K562 (cell line): Measurements from ENCODE around the gene SDHC. TPM values are rescaled to one million over a fixed set of nuclear protein-coding genes. Genes with fewer than 3 reads are reported as not detected.
A peak's percentile ranks its signal among the peaks of the same experiment; 100 is the strongest.

ENCODE experiments used
- CBX2 ChIP-seq: fragments of 200-600 bp; sonication (generic); IDR thresholded peaks from one replicate; pipeline ENCODE4 v1.6.1; 2012; ENCODE audit warnings: mild to moderate bottlenecking, low read length, inconsistent platforms; ENCODE audit not compliant: insufficient read depth, poor library complexity, severe bottlenecking
- FOXJ2 ChIP-seq: fragments of 200-800 bp; sonication (Bioruptor generic); IDR thresholded peaks from 2 replicates; pipeline ENCODE4 v1.6.1; 2016; ENCODE audit warnings: missing genetic modification characterization, missing compliant biosample characterization
- FUS ChIP-seq: fragments of 200-400 bp; formaldehyde crosslinking; optimal IDR thresholded peaks from 2 replicates; pipeline ENCODE3; 2017; ENCODE audit warnings: low read depth, low read length
- KAT7 ChIP-seq: sonication (generic); formaldehyde crosslinking; IDR thresholded peaks from 2 replicates; pipeline ENCODE4 v1.8.0; 2022; ENCODE audit warnings: missing genetic modification reagents, mild to moderate bottlenecking, borderline replicate concordance
- KHSRP ChIP-seq: fragments of 450-650 bp; IDR thresholded peaks from 2 replicates; pipeline ENCODE4 v1.6.1; 2017
- LEF1 ChIP-seq: fragments of 450-650 bp; IDR thresholded peaks from 2 replicates; pipeline ENCODE4 v1.6.1; 2016; ENCODE audit warnings: mild to moderate bottlenecking
- SOX6 ChIP-seq: fragments of 450-650 bp; IDR thresholded peaks from 2 replicates; pipeline ENCODE4 v1.6.1; 2014; ENCODE audit warnings: mild to moderate bottlenecking
- ZBTB40 ChIP-seq, 2 experiments: fragments of 450-650 bp in 1 of 2; sonication (generic) in 1 of 2; formaldehyde crosslinking in 1 of 2; IDR thresholded peaks; 2 replicates each; pipeline versions ENCODE4 v1.7.1 to v1.9.0; 2016 to 2022; ENCODE audit warnings: inconsistent platforms in 1 of 2, mild to moderate bottlenecking in 1 of 2, missing genetic modification reagents in 1 of 2
- ZNF184 ChIP-seq: sonication (generic); formaldehyde crosslinking; IDR thresholded peaks from 2 replicates; pipeline ENCODE4 v1.5.0; 2020; ENCODE audit warnings: missing genetic modification reagents
- ZNF280A ChIP-seq: fragments of 450-650 bp; IDR thresholded peaks from 2 replicates; pipeline ENCODE4 v1.6.1; 2018; ENCODE audit warnings: mild to moderate bottlenecking, low read depth; ENCODE audit not compliant: partially characterized antibody
- ZNF644 ChIP-seq: fragments of 200-800 bp; sonication (Bioruptor generic); IDR thresholded peaks from 2 replicates; pipeline ENCODE4 v1.6.1; 2016; ENCODE audit warnings: low read depth, missing genetic modification characterization, missing compliant biosample characterization
- ZNF75A ChIP-seq: fragments of 450-650 bp; formaldehyde crosslinking; IDR thresholded peaks from 2 replicates; pipeline ENCODE4 v1.4.0; 2020; ENCODE audit warnings: mild to moderate bottlenecking
- polyA plus RNA-seq, 8 experiments: library from polyadenylated mRNA; depleted of rRNA in 4 of 8; stranded (reverse) in 5 of 8; unstranded in 3 of 8; fragments of >200 nt; fragmentation: Nextera tagmentation in 2 of 8; fragmentation: Illumina TruSeq in 1 of 8; extraction: Ambion mirVana in 2 of 8; extraction: Trizol in 1 of 8; gene quantifications; 2 replicates each; pipeline versions ENCODE4 v1.2.1 to v1.2.3, GENCODE V29; 2011 to 2014; ENCODE audit warnings: inconsistent platforms in 1 of 8, missing spikeins in 1 of 8
- total RNA-seq, 7 experiments: library from RNA; depleted of rRNA in 6 of 7; stranded (reverse); fragments of >200 nt in 6 of 7; fragmentation: Illumina TruSeq in 2 of 7; extraction: Trizol in 2 of 7; gene quantifications; 2 replicates each; pipeline versions ENCODE4 v1.2.1 to v1.2.3, GENCODE V29; 2011 to 2021; ENCODE audit warnings: low replicate concordance in 1 of 7
- TF ChIP-seq, protein P1 (sequence below): fragments of 200-800 bp; sonication (Bioruptor generic); IDR thresholded peaks from 2 replicates; pipeline ENCODE4 v1.6.1; 2017; ENCODE audit warnings: missing genetic modification characterization, missing compliant biosample characterization
- TF ChIP-seq, protein P2 (sequence below): fragments of 250-450 bp; sonication (Bioruptor Pico); IDR thresholded peaks from 2 replicates; pipeline ENCODE4 v1.8.0; 2022; ENCODE audit warnings: inconsistent platforms, mild to moderate bottlenecking, moderate library complexity, borderline replicate concordance

Gene SDHC
- total and polyA plus RNA-seq, 9 of the 15 experiments (the other 6 are each of a cell fraction or from before 2014, with no cell fraction given) = 7.7 to 309 (median 174) TPM

GRCh38 chr1:161307230-161307768 lies 6.9 kb upstream of the SDHC start (continued):
- TF ChIP-seq ZNF644 (tag) (no peak), KHSRP (no peak), FOXJ2 (tag) (no peak), CBX2 (no peak), ZNF280A (no peak), SOX6 (0 out of 2 replicates have a peak, but pooled peaks have one; percentile 39), KAT7 (CRISPR knock-in tag) (no peak), ZNF184 (CRISPR knock-in tag) (no peak), LEF1 (peak; percentile 42; the same call in 1 of the 2 replicates), ZNF75A (CRISPR knock-in tag) (no peak), FUS (no peak), ZBTB40 (IDR thresholded peaks at IDR 0.05) (peak; percentile 27; the same call in 1 of the 2 replicates), ZBTB40 (CRISPR knock-in tag; IDR thresholded peaks at IDR 0.05) (no peak)
- TF ChIP-seq, protein P1, sequence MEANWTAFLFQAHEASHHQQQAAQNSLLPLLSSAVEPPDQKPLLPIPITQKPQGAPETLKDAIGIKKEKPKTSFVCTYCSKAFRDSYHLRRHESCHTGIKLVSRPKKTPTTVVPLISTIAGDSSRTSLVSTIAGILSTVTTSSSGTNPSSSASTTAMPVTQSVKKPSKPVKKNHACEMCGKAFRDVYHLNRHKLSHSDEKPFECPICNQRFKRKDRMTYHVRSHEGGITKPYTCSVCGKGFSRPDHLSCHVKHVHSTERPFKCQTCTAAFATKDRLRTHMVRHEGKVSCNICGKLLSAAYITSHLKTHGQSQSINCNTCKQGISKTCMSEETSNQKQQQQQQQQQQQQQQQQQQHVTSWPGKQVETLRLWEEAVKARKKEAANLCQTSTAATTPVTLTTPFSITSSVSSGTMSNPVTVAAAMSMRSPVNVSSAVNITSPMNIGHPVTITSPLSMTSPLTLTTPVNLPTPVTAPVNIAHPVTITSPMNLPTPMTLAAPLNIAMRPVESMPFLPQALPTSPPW (CRISPR knock-in tag) = no peak; the same call in 1 of the 2 replicates
- TF ChIP-seq, protein P2, sequence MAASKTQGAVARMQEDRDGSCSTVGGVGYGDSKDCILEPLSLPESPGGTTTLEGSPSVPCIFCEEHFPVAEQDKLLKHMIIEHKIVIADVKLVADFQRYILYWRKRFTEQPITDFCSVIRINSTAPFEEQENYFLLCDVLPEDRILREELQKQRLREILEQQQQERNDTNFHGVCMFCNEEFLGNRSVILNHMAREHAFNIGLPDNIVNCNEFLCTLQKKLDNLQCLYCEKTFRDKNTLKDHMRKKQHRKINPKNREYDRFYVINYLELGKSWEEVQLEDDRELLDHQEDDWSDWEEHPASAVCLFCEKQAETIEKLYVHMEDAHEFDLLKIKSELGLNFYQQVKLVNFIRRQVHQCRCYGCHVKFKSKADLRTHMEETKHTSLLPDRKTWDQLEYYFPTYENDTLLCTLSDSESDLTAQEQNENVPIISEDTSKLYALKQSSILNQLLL (CRISPR knock-in tag) = no peak
